ENCODE measurements around the gene CERS1.

The CERS1 gene

GRCh38 chr19:18853755-18854427 is 42.1 kb downstream of the CERS1 start:
- no peak for DNase-seq

GRCh38 chr19:18852648-18853047 is 43.3 kb downstream of the CERS1 start:
- peak; percentile 39 for DNase-seq

GRCh38 chr19:18851673-18852325 is 44.2 kb downstream of the CERS1 start:
- DNase-seq = no peak

- no peak for DNase-seq
Observed at GRCh38 chr19:18850471-18851375, 45.2 kb downstream of the CERS1 start.

GRCh38 chr19:18849838-18850400 is 46.0 kb downstream of the CERS1 start:
- no peak for DNase-seq

GRCh38 chr19:18848878-18849661 is 46.9 kb downstream of the CERS1 start:
- no peak for DNase-seq

GRCh38 chr19:18847549-18848463 is 48.2 kb downstream of the CERS1 start:
- no peak for DNase-seq

GRCh38 chr19:18846862-18847548 is 49.0 kb downstream of the CERS1 start:
- peak; percentile 63 for DNase-seq

GRCh38 chr19:18845961-18846360 is 50.0 kb downstream of the CERS1 start:
- no peak for DNase-seq

GRCh38 chr19:18844806-18845329 is 51.1 kb downstream of the CERS1 start:
- DNase-seq = no peak

- DNase-seq = no peak
Observed at GRCh38 chr19:18843960-18844359, 52.0 kb downstream of the CERS1 start.

GRCh38 chr19:18842166-18842565 is 53.8 kb downstream of the CERS1 start:
- DNase-seq = no peak

- DNase-seq = no peak
Observed at GRCh38 chr19:18841400-18841799, 54.6 kb downstream of the CERS1 start.

- no peak for DNase-seq
Observed at GRCh38 chr19:18840288-18841267, 55.4 kb downstream of the CERS1 start.

GRCh38 chr19:18839465-18840287 is 56.3 kb downstream of the CERS1 start:
- no peak for DNase-seq

- no peak for DNase-seq
Observed at GRCh38 chr19:18834644-18834984, 61.3 kb downstream of the CERS1 start.

GRCh38 chr19:18833849-18834643 is 61.9 kb downstream of the CERS1 start:
- no peak for DNase-seq

- DNase-seq = no peak
Observed at GRCh38 chr19:18833141-18833476, 62.8 kb downstream of the CERS1 start.

All from NCI-H1694 treated with DMSO at 0.1 percent for 48 hours (cell line).